GM08714 (cell line): ENCODE data around the gene NPTX2.

ENCODE experiments used
- H3K4me3 ChIP-seq: fragments of 200-500 bp; sonication (Bioruptor generic); 2 replicates; pipeline ENCODE4 v1.5.1; 2014; ENCODE audit warnings: mild to moderate bottlenecking, low read length, inconsistent platforms
- ZNF274 ChIP-seq: IDR thresholded peaks from 2 replicates; pipeline ENCODE4 v1.6.1; 2012; ENCODE audit warnings: mild to moderate bottlenecking, low read depth, low read length

The NPTX2 gene

DNA sequence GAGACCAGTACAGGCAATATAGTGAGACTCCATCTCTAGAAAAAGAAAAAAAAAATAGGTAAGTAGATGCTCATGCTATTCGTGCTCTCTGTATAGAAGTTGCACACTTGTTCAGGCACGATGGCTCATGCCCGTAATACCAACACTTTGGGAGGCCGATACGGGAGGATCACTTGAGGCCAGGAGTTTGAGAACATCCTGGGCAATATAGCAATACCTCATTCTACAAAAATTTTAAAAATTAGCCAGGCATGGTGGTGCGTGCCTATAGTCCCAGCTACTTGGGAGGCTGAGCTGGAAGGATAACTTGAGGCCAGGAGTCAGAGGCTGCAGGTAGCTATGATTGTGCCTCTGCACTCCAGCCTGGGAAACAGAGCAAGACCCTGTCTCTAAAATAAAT is 17.2 kb upstream of the NPTX2 start:
- no peak overlapping the region for H3K4me3 ChIP-seq
- TF ChIP-seq ZNF274: no peak

DNA sequence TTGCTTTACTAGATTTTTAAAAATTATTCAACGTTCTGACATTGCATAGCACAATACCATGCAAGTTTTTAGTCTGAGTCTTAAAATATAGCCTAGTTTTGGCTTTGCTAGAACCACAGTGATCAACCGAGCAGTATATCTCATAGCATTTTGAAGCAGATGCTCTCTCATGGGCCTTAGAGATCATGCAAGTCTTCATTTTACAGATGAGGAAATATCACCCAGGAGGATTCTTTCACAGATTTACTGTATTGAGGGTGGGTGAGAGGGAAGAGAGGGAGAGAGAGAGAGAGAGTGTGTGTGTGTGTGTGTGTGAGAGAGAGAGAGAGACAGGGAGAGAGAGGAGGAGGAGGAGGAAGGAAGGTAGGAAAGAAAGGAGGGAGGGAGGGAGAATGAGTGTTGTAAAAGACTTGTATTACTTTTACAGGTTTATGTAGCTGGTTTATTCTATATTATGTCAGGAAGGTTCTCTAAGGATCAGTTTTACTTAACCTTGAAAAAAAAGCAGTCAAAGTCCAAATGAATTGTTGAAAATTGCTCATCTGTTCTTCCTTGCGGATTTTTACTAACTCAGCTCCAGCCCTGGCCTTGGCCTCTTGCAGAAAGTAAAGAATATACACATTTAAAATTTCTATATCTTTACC is 14.2 kb upstream of the NPTX2 start:
- no peak for TF ChIP-seq ZNF274
- H3K4me3 ChIP-seq: no peak overlapping the region

DNA sequence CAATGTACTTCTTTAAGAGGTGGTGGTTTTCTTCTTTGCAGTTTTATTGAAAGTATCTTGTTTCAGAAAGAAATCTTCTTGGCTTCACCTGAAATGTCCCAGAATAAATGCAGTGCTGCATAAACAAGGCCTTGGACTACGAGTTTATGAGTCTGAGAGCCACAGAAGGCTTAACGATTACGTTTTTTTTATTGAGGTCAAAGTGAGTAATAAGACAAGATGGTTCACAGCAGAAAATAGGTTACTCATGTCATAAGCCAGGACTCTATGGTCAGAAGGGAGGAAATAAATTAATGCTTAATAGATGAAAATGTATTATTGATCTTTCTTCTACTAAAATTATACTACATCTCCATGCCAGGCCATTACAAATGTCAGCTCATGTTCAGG is 13.7 kb upstream of the NPTX2 start:
- H3K4me3 ChIP-seq: no peak overlapping the region
- no peak for TF ChIP-seq ZNF274

DNA sequence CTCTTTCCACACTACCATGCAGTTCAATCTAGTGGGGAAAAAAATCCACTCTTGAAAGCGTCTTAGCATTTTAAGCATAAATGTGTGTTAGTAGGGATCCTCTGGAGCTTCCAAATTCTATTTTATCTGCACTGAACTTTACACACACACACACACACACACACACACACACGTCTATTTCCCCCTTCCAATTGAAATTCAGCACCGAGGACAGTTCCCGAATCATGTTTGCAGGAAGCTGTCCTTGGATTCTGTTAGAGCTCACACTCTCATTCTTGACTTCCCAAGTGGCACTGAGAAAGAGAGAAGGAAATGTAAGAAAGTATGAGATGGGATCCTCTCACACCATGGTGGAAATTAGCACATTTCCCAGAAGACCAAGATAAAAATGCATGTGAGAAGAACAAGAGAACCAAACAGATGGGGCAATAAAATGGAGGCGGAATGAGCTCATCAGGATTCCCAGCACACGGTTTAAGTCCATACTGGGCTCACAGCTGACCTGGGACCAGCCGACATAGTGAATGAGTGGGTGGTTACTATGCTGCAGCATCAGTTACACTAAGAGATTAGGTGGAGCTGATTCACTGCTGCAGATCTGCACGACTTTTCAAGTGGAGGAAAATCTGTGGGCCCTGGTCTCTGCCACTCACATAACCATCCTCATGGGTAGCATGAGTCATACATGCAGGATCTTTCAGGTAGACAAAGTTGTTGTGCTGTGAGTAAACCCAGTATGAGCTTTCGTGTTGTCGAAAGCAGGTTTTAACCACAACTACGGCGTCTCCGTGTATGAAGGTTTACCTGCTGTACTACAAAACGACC is 3.3 kb upstream of the NPTX2 start:
- H3K4me3 ChIP-seq: no peak overlapping the region

DNA sequence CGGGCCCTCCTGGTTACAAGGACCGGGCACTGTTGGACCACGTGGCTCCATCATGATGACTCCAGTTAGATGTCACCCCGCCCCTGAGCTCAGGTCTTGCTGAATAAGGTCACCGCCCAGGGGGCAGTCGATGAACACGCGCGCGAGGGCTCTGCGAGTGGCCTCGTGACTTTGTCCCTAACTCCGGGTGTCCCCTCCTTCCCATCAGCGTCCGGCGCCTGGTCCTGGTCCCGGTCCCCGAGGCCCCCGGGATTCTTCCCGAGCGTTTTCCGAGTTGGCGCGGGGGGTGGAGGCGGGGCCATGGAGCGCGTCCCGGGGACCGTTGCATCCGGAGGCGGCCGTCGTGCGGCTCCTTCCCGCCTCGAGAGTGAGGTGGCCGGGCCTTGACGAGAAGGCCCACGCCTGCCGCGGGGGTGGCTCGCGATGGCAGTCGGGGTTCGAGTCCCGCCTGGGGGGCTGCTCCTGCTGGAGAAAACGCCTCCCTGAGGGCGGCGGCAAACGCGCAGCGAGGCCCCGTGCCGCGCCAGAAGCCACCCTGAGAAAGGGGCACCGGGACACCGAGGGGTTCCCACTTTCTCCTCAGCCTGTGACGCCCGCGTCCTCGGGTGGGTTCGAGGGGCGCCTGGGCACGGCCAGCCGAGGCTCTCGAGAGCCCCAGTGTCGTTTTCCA is 569 bp upstream of the NPTX2 start:
- H3K4me3 ChIP-seq: no peak overlapping the region
- TF ChIP-seq ZNF274: no peak

More for the DNA sequence above, 3.3 kb upstream of the NPTX2 start:
- TF ChIP-seq ZNF274: no peak

DNA sequence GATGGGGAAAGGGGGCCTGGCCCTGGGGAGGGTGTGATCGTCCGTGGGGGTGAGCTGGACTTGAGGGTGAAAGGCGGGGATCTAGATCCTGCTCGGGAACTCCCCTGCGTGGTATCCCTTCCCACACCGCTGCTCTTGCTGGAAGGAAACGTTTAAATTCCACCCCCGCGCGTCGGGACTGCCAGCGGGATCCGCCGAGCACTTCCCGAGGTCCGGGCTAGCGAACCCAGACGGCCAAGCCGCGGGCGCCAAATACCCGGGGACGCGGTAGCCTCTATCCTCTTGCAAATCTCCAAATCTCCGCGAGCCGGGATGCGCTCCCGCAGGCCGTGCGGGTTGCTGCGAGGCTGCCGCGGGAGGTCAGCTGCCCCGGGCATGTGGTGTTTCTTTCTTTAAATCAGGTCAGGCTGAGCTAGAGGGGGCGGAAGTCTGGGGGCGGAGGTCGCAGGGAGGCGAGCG is 904 bp downstream of the NPTX2 start:
- TF ChIP-seq ZNF274: no peak
- H3K4me3 ChIP-seq: no peak overlapping the region

DNA sequence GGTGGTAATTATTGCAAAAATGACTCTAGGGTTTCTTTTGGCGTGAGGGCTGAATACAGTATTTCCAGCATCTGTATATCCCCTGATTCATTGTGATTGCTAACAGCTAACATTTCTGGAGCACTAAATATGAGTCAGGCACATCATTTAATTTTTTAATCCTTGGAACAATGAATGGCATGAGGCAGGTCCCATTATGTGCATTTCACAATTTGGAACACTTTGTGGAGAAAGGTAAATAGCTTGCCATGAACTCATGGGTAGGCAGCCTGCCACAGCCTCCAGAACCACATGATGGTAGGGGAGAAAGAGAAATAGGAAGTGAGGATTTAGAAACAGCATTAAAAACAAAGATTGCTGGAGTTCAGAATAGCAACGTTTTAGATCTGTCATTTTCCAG is 1.7 kb downstream of the NPTX2 start:
- H3K4me3 ChIP-seq: no peak overlapping the region
- no peak for TF ChIP-seq ZNF274

DNA sequence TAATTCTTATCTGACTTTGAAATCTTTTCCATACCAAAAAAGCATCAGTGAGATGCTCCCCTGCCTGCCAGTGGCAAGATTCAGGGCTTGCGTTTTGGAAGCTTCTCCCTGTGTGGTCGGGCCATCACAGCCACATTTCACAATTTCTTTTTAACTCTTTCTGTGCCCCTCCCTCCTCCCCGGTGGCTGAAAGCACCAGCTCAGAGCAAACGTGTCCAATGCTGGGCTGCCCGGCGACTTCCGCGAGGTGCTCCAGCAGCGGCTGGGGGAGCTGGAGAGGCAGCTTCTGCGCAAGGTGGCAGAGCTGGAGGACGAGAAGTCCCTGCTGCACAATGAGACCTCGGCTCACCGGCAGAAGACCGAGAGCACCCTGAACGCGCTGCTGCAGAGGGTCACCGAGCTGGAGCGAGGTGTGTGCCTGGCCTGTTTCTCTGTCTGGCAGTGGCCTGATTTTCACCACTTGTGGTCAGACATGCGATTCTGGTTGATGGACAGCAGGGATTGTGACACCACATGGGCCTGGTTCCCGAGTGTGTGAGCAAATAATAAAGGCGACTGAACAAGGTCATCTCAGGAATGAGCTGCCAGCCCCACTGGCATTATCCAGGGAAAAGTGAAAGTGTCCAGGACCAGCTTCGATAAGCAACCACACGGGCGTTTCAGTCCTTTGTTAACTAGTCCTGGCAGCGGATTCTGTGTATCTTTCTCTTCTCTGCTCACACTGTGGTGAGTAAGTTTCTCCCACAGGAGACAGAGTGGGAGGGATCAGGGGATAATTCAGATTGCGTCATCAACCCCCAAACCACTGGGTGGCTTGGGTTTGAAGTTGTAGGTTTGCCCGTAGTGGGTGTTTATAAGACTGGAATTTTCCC is 2.6 kb downstream of the NPTX2 start:
- H3K4me3 ChIP-seq: no peak overlapping the region
- no peak for TF ChIP-seq ZNF274

DNA sequence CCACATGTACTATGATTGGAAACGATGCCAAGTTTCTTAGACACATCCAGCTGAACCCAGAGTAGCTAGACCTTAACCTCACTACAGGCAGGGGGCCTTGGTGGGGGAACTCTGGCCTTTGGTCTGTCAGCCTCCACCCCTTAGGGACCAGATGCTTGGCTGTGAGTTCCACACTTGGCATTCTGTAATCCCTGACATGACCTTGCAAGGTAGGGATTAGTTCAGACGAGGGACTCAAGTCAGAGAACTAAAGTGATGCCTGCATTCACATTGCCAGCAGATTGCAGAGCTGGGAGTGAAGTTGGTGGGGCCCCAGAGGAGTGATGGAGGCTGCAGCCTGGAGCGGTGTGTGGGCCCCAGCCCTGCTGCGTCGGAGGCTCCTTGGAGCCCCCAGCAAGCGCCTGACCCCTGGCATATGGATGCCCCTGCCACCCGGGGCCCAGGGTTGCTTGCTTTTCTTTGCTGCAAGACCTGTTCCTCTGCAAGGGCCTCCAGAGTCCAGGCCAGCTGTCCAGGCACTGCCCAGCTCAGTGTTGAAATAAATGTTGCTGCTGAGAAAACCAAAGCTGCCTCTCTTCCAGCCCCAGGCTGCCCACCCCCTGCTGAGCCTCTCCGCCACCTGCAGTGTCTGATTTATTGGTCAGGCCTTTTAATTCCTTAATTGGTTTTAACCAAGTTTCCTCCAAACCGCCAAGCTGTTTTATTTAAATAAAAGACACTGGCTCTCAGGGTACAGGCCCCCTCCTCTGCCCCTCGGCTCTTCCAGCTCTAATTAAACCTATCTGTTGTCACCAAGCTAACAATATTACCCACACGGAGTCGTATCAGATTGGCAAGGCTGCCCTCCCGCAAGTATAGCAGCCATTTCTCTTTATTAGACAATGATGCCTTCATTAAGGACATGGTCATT is 4.7 kb downstream of the NPTX2 start:
- no peak overlapping the region for H3K4me3 ChIP-seq
- no peak for TF ChIP-seq ZNF274

DNA sequence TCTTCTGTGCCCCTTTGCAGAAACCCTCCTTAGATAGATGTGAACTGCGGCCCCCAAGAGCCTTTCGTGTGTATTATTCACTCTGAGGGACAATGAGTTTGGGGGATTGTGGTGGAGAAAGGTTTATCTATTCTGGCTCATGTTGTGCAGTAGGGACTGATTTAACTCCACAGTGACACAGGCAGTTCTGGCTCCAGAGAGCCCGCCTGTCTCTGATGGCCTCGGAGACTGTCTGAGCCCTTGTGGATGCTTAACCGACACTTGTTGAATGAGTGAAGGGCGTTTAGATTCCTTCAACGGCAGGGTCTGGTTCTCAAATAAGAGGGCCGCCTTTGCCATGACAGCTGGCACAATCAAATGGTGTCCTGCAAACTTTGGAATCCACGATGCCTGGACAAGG is 5.8 kb downstream of the NPTX2 start:
- no peak for TF ChIP-seq ZNF274

DNA sequence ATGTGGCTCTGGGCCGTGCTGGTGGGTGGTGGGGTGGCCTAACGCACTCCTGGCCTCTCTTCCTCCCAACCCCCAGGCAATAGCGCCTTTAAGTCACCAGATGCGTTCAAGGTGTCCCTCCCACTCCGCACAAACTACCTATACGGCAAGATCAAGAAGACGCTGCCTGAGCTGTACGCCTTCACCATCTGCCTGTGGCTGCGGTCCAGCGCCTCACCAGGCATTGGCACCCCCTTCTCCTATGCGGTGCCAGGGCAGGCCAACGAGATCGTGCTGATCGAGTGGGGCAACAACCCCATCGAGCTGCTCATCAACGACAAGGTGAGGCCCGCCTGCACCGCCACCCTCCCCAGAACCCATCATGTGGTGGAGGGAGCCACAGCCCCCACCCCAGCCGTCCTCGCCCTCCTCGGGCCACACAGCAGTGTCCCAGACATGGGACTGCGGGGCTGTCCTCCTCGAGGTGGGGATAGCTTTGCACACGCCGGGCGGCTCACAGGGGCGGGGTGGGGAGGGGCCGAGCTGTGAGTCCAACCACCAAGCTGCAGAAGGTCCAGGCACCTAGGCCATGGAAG is 7.8 kb downstream of the NPTX2 start:
- no peak overlapping the region for H3K4me3 ChIP-seq
- TF ChIP-seq ZNF274: no peak

More for the DNA sequence above, 5.8 kb downstream of the NPTX2 start:
- H3K4me3 ChIP-seq: no peak overlapping the region
